ENCODE results near the gene ARHGEF39. TPM values are rescaled to one million over a fixed set of nuclear protein-coding genes. Genes with fewer than 3 reads are reported as not detected.

ARHGEF39 gene
- total and polyA plus RNA-seq, 2 donors from 2014 or later, result 0.17 to 0.72 TPM

GRCh38 chr9:35696520-35697215 is 31.7 kb upstream of the ARHGEF39 start:
- no peak overlapping the region for H3K27ac ChIP-seq (ENCODE audit: low read depth in 2 of 2, low read length in 2 of 2)
- no peaks in the 10 kb centered on the region for H3K27me3 ChIP-seq (ENCODE audit: control insufficient read depth, insufficient read depth, low read length)
- H3K36me3 ChIP-seq (ENCODE audit: control insufficient read depth in 2 of 3, insufficient read depth in 3 of 3, low read length in 3 of 3), result peaks cover 18 to 45% (median 40%) of the 10 kb centered on the region in 3 donors
- no peak overlapping the region for H3K4me3 ChIP-seq (ENCODE audit: low read length in 3 of 3)
- H3K9me3 ChIP-seq (ENCODE audit: control insufficient read depth in 2 of 3, insufficient read depth in 1 of 3, low read length in 3 of 3), result no peaks in the 10 kb centered on the region
- DNase-seq (peak in 4 of 5 donors; percentile 47 to 59 (median 54)), FAIRE-seq (no peak)
- peaks cover 0 to 2% (median 0%) of the 10 kb centered on the region in 3 donors for H3K4me1 ChIP-seq (ENCODE audit: control insufficient read depth in 2 of 3, insufficient read depth in 2 of 3, low read depth in 1 of 3, low read length in 3 of 3)
- TF ChIP-seq CTCF (IDR thresholded peaks at IDR 0.05; ENCODE audit: borderline replicate concordance, extremely low read depth, insufficient read depth), result peak; percentile 81
- intact Hi-C loops (cut with DNase I), result no loop called here
- no peak overlapping the region for H3K9ac ChIP-seq (ENCODE audit: low read length in 3 of 3)

- DNase-seq (no peak), FAIRE-seq (no peak)
- no peaks in the 10 kb centered on the region for H3K9me3 ChIP-seq (ENCODE audit: control insufficient read depth in 2 of 3, insufficient read depth in 1 of 3, low read length in 3 of 3)
- no peak overlapping the region for H3K27ac ChIP-seq (ENCODE audit: low read depth in 2 of 2, low read length in 2 of 2)
- intact Hi-C loops (cut with DNase I), result no loop called here
- peaks cover 13 to 39% (median 37%) of the 10 kb centered on the region in 3 donors for H3K36me3 ChIP-seq (ENCODE audit: control insufficient read depth in 2 of 3, insufficient read depth in 3 of 3, low read length in 3 of 3)
- H3K27me3 ChIP-seq (ENCODE audit: control insufficient read depth, insufficient read depth, low read length), result no peaks in the 10 kb centered on the region
- H3K9ac ChIP-seq (ENCODE audit: low read length in 3 of 3), result no peak overlapping the region
- no peak for TF ChIP-seq CTCF (IDR thresholded peaks at IDR 0.05; ENCODE audit: borderline replicate concordance, extremely low read depth, insufficient read depth)
- H3K4me1 ChIP-seq (ENCODE audit: control insufficient read depth in 2 of 3, insufficient read depth in 2 of 3, low read depth in 1 of 3, low read length in 3 of 3), result peaks cover 0 to 2% (median 0%) of the 10 kb centered on the region in 3 donors
- no peak overlapping the region for H3K4me3 ChIP-seq (ENCODE audit: low read length in 3 of 3)
Observed at GRCh38 chr9:35695943-35696401, 31.0 kb upstream of the ARHGEF39 start.

GRCh38 chr9:35691757-35692301 is 26.8 kb upstream of the ARHGEF39 start:
- Histone ChIP-seq H3K4me1 (ENCODE audit: control insufficient read depth in 2 of 3, insufficient read depth in 2 of 3, low read depth in 1 of 3, low read length in 3 of 3) (peaks cover 0 to 6% (median 0%) of the 10 kb centered on the region in 3 donors), H3K4me3 (ENCODE audit: low read length in 3 of 3) (peak overlapping the region in 1 of 3 donors; percentile 74), H3K36me3 (ENCODE audit: control insufficient read depth in 2 of 3, insufficient read depth in 3 of 3, low read length in 3 of 3) (peaks cover 0 to 2% (median under 1%) of the 10 kb centered on the region in 3 donors), H3K27ac (ENCODE audit: low read depth in 2 of 2, low read length in 2 of 2) (no peak overlapping the region), H3K9ac (ENCODE audit: low read length in 3 of 3) (no peak overlapping the region), H3K9me3 (ENCODE audit: control insufficient read depth in 2 of 3, insufficient read depth in 1 of 3, low read length in 3 of 3) (no peaks in the 10 kb centered on the region), H3K27me3 (ENCODE audit: control insufficient read depth, insufficient read depth, low read length) (no peaks in the 10 kb centered on the region)
- FAIRE-seq (no peak), DNase-seq (peak in 1 of 5 donors; percentile 63)
- intact Hi-C loops (cut with DNase I), result no loop called here
- no peak for TF ChIP-seq CTCF (IDR thresholded peaks at IDR 0.05; ENCODE audit: borderline replicate concordance, extremely low read depth, insufficient read depth)
